A549 (cell line): ENCODE results near the gene MOSMO.

Experiments used
- CBX8 ChIP-seq: fragments of 200-600 bp; sonication (generic); IDR thresholded peaks from 2 replicates; pipeline ENCODE4 v1.6.1; 2016
- CEBPB ChIP-seq, 2 experiments: fragments of >200 bp in 1 of 2; sonication (Bioruptor Twin) in 1 of 2; formaldehyde crosslinking in 1 of 2; IDR thresholded peaks; 2 replicates each; pipeline ENCODE4 v1.6.1; 2012 to 2016
- HDAC2 ChIP-seq: fragments of 200-600 bp; sonication (generic); IDR thresholded peaks from 2 replicates; pipeline ENCODE4 v1.6.1; 2016
- MAFK ChIP-seq: fragments of 450-650 bp; IDR thresholded peaks from 2 replicates; pipeline ENCODE4 v1.6.1; 2014; ENCODE audit not compliant: partially characterized antibody
- MYC ChIP-seq: IDR thresholded peaks from 2 replicates; pipeline ENCODE4 v1.6.1; 2012; ENCODE audit warnings: mild to moderate bottlenecking, inconsistent platforms, low read length, improper control_type of control experiment, borderline replicate concordance
- NPAS2 ChIP-seq: fragments of 250-450 bp; sonication (Bioruptor Pico); IDR thresholded peaks from 2 replicates; pipeline ENCODE4 v1.8.0; 2022; ENCODE audit warnings: mild to moderate bottlenecking, moderate library complexity, borderline replicate concordance
- NR3C1 ChIP-seq: fragments of >200 bp; sonication (Bioruptor Twin); formaldehyde crosslinking; IDR thresholded peaks from 3 replicates; pipeline ENCODE4 v1.6.1; 2017
- POLR2A ChIP-seq: IDR thresholded peaks from 2 replicates; pipeline ENCODE4 v1.6.1; 2012; ENCODE audit warnings: mild to moderate bottlenecking, low read length
- RARB ChIP-seq: fragments of 250-450 bp; sonication (Bioruptor Pico); IDR thresholded peaks from 2 replicates; pipeline ENCODE4 v1.8.0; 2021; ENCODE audit warnings: mild to moderate bottlenecking, moderate library complexity
- ZFP36 ChIP-seq: fragments of 450-650 bp; IDR thresholded peaks from 2 replicates; pipeline ENCODE4 v1.6.1; 2014; ENCODE audit warnings: borderline replicate concordance; ENCODE audit not compliant: partially characterized antibody
- TF ChIP-seq, protein P1 (sequence below): fragments of 250-450 bp; sonication (Bioruptor Pico); IDR thresholded peaks from 2 replicates; pipeline ENCODE4 v1.5.0; 2021; ENCODE audit warnings: mild to moderate bottlenecking, moderate library complexity, borderline replicate concordance
- TF ChIP-seq, protein P2 (sequence below): fragments of >200 bp; sonication (Bioruptor Twin); formaldehyde crosslinking; IDR thresholded peaks from 3 replicates; pipeline ENCODE4 v1.5.1; 2016

DNA sequence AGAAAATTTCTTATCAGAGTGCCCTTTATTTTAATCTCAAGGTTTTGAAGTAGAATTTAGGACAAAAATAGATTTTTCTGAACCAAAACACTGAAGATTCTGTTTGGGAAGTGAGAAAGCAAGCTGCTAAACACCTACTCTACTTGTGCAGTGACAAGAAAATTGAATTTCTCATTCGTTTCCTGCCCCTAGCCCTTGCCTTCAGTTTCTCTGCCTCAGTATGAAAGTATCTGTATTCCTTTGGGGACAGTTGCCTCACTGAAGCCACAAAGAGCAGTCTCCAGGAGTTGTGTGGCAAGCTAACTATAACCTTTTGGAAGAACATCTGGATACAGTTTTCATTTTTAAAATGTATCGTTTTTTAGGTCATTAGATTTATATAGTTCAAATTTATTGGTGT, 19.7 kb downstream of the MOSMO start:
- TF ChIP-seq MYC (no peak), RARB (CRISPR knock-in tag) (no peak), MAFK (no peak), CEBPB (IDR thresholded peaks at IDR 0.05) (no peak), ZFP36 (no peak), NR3C1 (no peak), NPAS2 (CRISPR knock-in tag) (no peak), CBX8 (no peak), POLR2A (no peak), HDAC2 (no peak)
- TF ChIP-seq, protein P1, sequence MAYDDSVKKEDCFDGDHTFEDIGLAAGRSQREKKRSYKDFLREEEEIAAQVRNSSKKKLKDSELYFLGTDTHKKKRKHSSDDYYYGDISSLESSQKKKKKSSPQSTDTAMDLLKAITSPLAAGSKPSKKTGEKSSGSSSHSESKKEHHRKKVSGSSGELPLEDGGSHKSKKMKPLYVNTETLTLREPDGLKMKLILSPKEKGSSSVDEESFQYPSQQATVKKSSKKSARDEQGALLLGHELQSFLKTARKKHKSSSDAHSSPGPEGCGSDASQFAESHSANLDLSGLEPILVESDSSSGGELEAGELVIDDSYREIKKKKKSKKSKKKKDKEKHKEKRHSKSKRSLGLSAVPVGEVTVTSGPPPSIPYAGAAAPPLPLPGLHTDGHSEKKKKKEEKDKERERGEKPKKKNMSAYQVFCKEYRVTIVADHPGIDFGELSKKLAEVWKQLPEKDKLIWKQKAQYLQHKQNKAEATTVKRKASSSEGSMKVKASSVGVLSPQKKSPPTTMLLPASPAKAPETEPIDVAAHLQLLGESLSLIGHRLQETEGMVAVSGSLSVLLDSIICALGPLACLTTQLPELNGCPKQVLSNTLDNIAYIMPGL (CRISPR knock-in tag) = no peak
- TF ChIP-seq, protein P2, sequence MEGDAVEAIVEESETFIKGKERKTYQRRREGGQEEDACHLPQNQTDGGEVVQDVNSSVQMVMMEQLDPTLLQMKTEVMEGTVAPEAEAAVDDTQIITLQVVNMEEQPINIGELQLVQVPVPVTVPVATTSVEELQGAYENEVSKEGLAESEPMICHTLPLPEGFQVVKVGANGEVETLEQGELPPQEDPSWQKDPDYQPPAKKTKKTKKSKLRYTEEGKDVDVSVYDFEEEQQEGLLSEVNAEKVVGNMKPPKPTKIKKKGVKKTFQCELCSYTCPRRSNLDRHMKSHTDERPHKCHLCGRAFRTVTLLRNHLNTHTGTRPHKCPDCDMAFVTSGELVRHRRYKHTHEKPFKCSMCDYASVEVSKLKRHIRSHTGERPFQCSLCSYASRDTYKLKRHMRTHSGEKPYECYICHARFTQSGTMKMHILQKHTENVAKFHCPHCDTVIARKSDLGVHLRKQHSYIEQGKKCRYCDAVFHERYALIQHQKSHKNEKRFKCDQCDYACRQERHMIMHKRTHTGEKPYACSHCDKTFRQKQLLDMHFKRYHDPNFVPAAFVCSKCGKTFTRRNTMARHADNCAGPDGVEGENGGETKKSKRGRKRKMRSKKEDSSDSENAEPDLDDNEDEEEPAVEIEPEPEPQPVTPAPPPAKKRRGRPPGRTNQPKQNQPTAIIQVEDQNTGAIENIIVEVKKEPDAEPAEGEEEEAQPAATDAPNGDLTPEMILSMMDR = no peak
